ENCODE data around the gene NYNRIN. TPM values are rescaled to one million over a fixed set of nuclear protein-coding genes. Genes with fewer than 3 reads are reported as not detected.

NYNRIN gene
- total RNA-seq, 2 experiments from 2014 or later, result 0.23 to 0.35 TPM

DNA sequence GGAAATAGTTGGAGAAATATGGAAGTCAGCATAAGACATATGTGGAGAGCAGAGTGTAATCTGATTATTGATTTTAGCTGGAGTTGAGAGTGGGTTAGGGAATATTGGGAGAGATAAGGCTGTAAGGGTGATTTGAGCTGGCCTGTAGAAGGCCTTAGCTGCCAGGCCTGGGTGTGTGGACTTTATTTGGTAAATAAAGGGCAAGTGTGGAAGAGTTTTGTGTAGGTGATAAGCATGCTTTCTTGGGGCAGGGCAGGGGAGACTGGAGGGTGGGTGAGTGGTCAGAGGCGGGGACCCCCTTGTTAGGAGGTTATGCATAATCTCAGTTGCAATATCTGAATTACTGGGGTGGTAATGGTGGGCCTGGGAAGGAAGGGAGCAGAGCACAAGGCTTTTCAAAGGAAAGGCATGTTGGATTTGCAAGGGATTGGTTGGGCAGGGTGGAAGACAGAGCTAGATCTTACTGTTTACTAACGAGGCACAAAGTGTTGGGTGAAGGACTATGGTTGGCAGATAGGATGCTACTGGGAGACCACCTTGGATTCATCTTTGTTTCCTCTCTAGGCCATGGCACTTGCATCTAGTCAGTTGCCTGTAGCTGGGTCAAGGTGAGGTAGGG, 36.5 kb downstream of the NYNRIN start:
- H3K4me1 Mint-ChIP-seq, result peaks cover 66% of the 10 kb centered on the region
- H3K27me3 Mint-ChIP-seq, result no peaks in the 10 kb centered on the region
- peak overlapping the region; percentile 11 for H3K27ac Mint-ChIP-seq
- H3K36me3 Mint-ChIP-seq (ENCODE audit: low read depth), result peaks cover 67% of the 10 kb centered on the region
- no peak overlapping the region for H3K4me3 Mint-ChIP-seq
- no peaks in the 10 kb centered on the region for H3K9me3 Mint-ChIP-seq
- DNase-seq, result no peak
- ChIA-PET CTCF (interaction anchor here (0.6 to 3.5 kb wide), 14 partner anchors 12 to 285 kb away, joined by 3 to 44 read pairs (median 4); partner anchors contain the start of genes CIDEB, LTB4R2 and RIPK3), POLR2A (no interaction called here)

- H3K4me3 Mint-ChIP-seq, result no peak overlapping the region
These were observed 37.2 kb downstream of the NYNRIN start for GRCh38 chr14:24435998-24436354.

GRCh38 chr14:24436355-24437019, 37.7 kb downstream of the NYNRIN start:
- peaks cover 72% of the 10 kb centered on the region for H3K36me3 Mint-ChIP-seq (ENCODE audit: low read depth)
- peak overlapping the region; percentile 11 for H3K4me3 Mint-ChIP-seq
- peak overlapping the region; percentile 89 for H3K27ac Mint-ChIP-seq
- H3K9me3 Mint-ChIP-seq, result no peaks in the 10 kb centered on the region
- DNase-seq, result peak; percentile 63
- no peaks in the 10 kb centered on the region for H3K27me3 Mint-ChIP-seq
- POLR2A ChIA-PET, result interaction anchor here (0.6 to 1.1 kb wide), 2 partner anchors 103 to 311 kb away, joined by 4 to 10 read pairs; no protein-coding TSS in a partner anchor
- CTCF ChIA-PET, result interaction anchor here (0.9 to 3.5 kb wide), 18 partner anchors 8 to 140 kb away, joined by 3 to 44 read pairs (median 4); partner anchors contain the start of genes CIDEB, DHRS1, LTB4R and LTB4R2
- peaks cover 70% of the 10 kb centered on the region for H3K4me1 Mint-ChIP-seq

More at GRCh38 chr14:24435998-24436354, 37.2 kb downstream of the NYNRIN start:
- no peaks in the 10 kb centered on the region for H3K27me3 Mint-ChIP-seq
- no peak for DNase-seq
- H3K27ac Mint-ChIP-seq, result no peak overlapping the region
- ChIA-PET POLR2A (interaction anchor here (0.6 kb wide), 1 partner anchor 310 kb away, joined by 10 read pairs; no protein-coding TSS in a partner anchor), CTCF (interaction anchor here (0.9 to 3.5 kb wide), 15 partner anchors 13 to 139 kb away, joined by 3 to 44 read pairs (median 5); partner anchors contain the start of genes CIDEB, DHRS1, LTB4R2 and NOP9)
- H3K9me3 Mint-ChIP-seq, result no peaks in the 10 kb centered on the region
- H3K36me3 Mint-ChIP-seq (ENCODE audit: low read depth), result peaks cover 73% of the 10 kb centered on the region
- peaks cover 70% of the 10 kb centered on the region for H3K4me1 Mint-ChIP-seq

GRCh38 chr14:24437020-24437735, 38.4 kb downstream of the NYNRIN start:
- Mint-ChIP-seq H3K4me3 (peak overlapping the region; percentile 31), H3K9me3 (no peaks in the 10 kb centered on the region), H3K27me3 (no peaks in the 10 kb centered on the region), H3K27ac (peak overlapping the region; percentile 89), H3K4me1 (peaks cover 69% of the 10 kb centered on the region), H3K36me3 (ENCODE audit: low read depth) (peaks cover 69% of the 10 kb centered on the region)
- ChIA-PET POLR2A (interaction anchor here (1.1 kb wide), 1 partner anchor 103 kb away, joined by 4 read pairs; no protein-coding TSS in a partner anchor), CTCF (interaction anchor here (0.6 to 3.5 kb wide), 17 partner anchors 9 to 1355 kb away, joined by 3 to 44 read pairs (median 5); partner anchors contain the start of genes CIDEB, DHRS1, LTB4R and LTB4R2)
- peak; percentile 39 for DNase-seq

GRCh38 chr14:24437736-24438067, 38.9 kb downstream of the NYNRIN start:
- H3K36me3 Mint-ChIP-seq (ENCODE audit: low read depth), result peaks cover 68% of the 10 kb centered on the region
- ChIA-PET CTCF (interaction anchor here (0.6 to 3.5 kb wide), 10 partner anchors 9 to 1356 kb away, joined by 3 to 44 read pairs (median 9); partner anchors contain the start of genes CIDEB, LTB4R, LTB4R2 and TINF2), POLR2A (no interaction called here)
- H3K4me1 Mint-ChIP-seq, result peaks cover 70% of the 10 kb centered on the region
- H3K27me3 Mint-ChIP-seq, result no peaks in the 10 kb centered on the region
- peak overlapping the region; percentile 89 for H3K27ac Mint-ChIP-seq
- no peaks in the 10 kb centered on the region for H3K9me3 Mint-ChIP-seq
- no peak for DNase-seq
- H3K4me3 Mint-ChIP-seq, result peak overlapping the region; percentile 31

GRCh38 chr14:24438223-24439097, 39.7 kb downstream of the NYNRIN start:
- Mint-ChIP-seq H3K27me3 (no peaks in the 10 kb centered on the region), H3K4me1 (peaks cover 69% of the 10 kb centered on the region), H3K4me3 (no peak overlapping the region), H3K9me3 (no peaks in the 10 kb centered on the region), H3K27ac (peak overlapping the region; percentile 20), H3K36me3 (ENCODE audit: low read depth) (peaks cover 62% of the 10 kb centered on the region)
- ChIA-PET CTCF (interaction anchor here (0.6 to 5.1 kb wide), 6 partner anchors 8 to 196 kb away, joined by 3 to 57 read pairs (median 10); partner anchors contain the start of genes CBLN3, KHNYN and TINF2), POLR2A (no interaction called here)
- no peak for DNase-seq

- no peak for DNase-seq
- ChIA-PET CTCF (interaction anchor here (0.6 to 5.1 kb wide), 2 partner anchors 8 to 129 kb away, joined by 3 to 57 read pairs; partner anchors contain the start of genes CBLN3 and KHNYN), POLR2A (no interaction called here)
- Mint-ChIP-seq H3K4me3 (no peak overlapping the region), H3K27ac (no peak overlapping the region), H3K36me3 (ENCODE audit: low read depth) (peaks cover 59% of the 10 kb centered on the region), H3K4me1 (peaks cover 73% of the 10 kb centered on the region), H3K27me3 (no peaks in the 10 kb centered on the region), H3K9me3 (no peaks in the 10 kb centered on the region)
These were observed 40.5 kb downstream of the NYNRIN start for GRCh38 chr14:24439257-24439656.

GRCh38 chr14:24439830-24440605, 41.2 kb downstream of the NYNRIN start:
- H3K4me3 Mint-ChIP-seq, result no peak overlapping the region
- DNase-seq, result no peak
- H3K4me1 Mint-ChIP-seq, result peaks cover 72% of the 10 kb centered on the region
- H3K9me3 Mint-ChIP-seq, result no peaks in the 10 kb centered on the region
- H3K27me3 Mint-ChIP-seq, result no peaks in the 10 kb centered on the region
- ChIA-PET POLR2A (no interaction called here), CTCF (interaction anchor here (0.7 to 5.1 kb wide), 2 partner anchors 9 to 106 kb away, joined by 3 to 57 read pairs; partner anchors contain the start of genes CBLN3 and KHNYN)
- H3K36me3 Mint-ChIP-seq (ENCODE audit: low read depth), result peaks cover 58% of the 10 kb centered on the region
- H3K27ac Mint-ChIP-seq, result peak overlapping the region; percentile 75

DNA sequence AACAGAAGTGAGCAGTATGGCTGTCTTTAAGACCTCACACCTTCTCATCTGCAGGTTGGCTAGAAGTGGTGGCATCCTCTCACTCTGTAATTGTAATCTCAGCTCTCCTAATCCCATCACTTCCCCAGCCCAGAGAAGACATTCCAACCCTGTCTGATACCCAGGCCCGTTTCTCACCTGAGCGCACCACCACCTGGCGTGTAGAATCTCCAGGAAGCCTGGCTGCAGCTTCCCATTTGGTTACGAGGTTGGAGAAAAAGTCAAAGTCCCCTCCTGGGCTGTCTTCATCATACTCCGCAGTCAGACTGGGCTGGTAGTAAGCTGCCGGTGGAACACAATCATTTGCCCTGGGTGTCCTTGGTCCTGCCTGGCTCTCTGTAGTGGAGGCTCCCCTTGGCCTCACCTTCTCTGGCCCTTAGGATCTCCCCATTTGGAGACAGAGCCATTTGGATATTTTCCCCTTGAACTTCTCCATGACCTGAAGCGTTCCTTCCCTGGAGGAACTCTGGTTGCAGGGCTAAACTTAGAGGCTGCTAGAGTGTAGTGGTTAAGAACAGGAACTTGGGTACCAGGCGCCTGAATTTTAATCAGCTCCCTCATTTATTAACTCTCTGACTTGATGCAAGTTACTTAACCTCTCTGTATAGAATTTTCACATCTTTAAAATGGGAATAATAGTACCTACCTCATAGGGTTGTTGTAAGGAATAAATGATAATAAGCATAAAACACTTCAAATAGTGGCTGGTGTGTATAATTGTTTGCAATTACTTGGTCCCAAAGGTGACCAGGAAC, 42.0 kb downstream of the NYNRIN start:
- CTCF ChIA-PET, result interaction anchor here (0.7 to 5.1 kb wide), 4 partner anchors 10 to 225 kb away, joined by 3 to 57 read pairs (median 4); partner anchors contain the start of genes CBLN3, KHNYN and MDP1
- no peak for DNase-seq
- H3K4me3 Mint-ChIP-seq, result peak overlapping the region; percentile 90
- no peaks in the 10 kb centered on the region for H3K27me3 Mint-ChIP-seq
- POLR2A ChIA-PET, result interaction anchor here (1.2 kb wide), 1 partner anchor 9 kb away, joined by 3 read pairs; no protein-coding TSS in a partner anchor
- peak overlapping the region; percentile 96 for H3K27ac Mint-ChIP-seq
- H3K4me1 Mint-ChIP-seq, result peaks cover 68% of the 10 kb centered on the region
- no peaks in the 10 kb centered on the region for H3K9me3 Mint-ChIP-seq
- peaks cover 56% of the 10 kb centered on the region for H3K36me3 Mint-ChIP-seq (ENCODE audit: low read depth)

GRCh38 chr14:24441485-24441884, 42.7 kb downstream of the NYNRIN start:
- no peaks in the 10 kb centered on the region for H3K27me3 Mint-ChIP-seq
- no peaks in the 10 kb centered on the region for H3K9me3 Mint-ChIP-seq
- H3K36me3 Mint-ChIP-seq (ENCODE audit: low read depth), result peaks cover 53% of the 10 kb centered on the region
- H3K4me3 Mint-ChIP-seq, result peak overlapping the region; percentile 90
- ChIA-PET CTCF (interaction anchor here (0.9 to 5.1 kb wide), 4 partner anchors 11 to 226 kb away, joined by 3 to 57 read pairs (median 4); partner anchors contain the start of genes CBLN3, KHNYN and MDP1), POLR2A (interaction anchor here (0.6 to 1.6 kb wide), 4 partner anchors 10 to 232 kb away, joined by 3 to 6 read pairs (median 6); partner anchors contain the start of gene KHNYN)
- peak overlapping the region; percentile 96 for H3K27ac Mint-ChIP-seq
- peaks cover 63% of the 10 kb centered on the region for H3K4me1 Mint-ChIP-seq
- no peak for DNase-seq

Data from activated CD4-positive, alpha-beta T cell treated with anti-CD3 and anti-CD28 coated beads, Interleukin-2, amount 10 ng/mL, durations not matched to agents 7 days and 5 days (primary cell).